Esophagus muscularis mucosa (tissue), 4 donors: ENCODE results near the gene RAB20. TPM values are rescaled to one million over a fixed set of nuclear protein-coding genes. Genes with fewer than 3 reads are reported as not detected.

Experiments used
- DNase-seq: peaks from one replicate; pipeline ENCODE4 v3.0.0-alpha.2; 2017; ENCODE audit errors: extremely low spot score
- H3K27ac ChIP-seq, 4 donors: fragments of 200-600 bp; sonication (generic); replicated peaks in 1 of 4; 1 replicate in 3 of 4; 2 replicates in 1 of 4; pipeline ENCODE4 v1.5.1; 2016 to 2019; ENCODE audit warnings: mild to moderate bottlenecking in 1 of 4
- H3K27me3 ChIP-seq, 4 donors: fragments of 200-600 bp; sonication (generic); one replicate each; pipeline versions ENCODE4 v1.5.1 to v1.6.0; 2016 to 2019
- H3K36me3 ChIP-seq, 4 donors: fragments of 200-600 bp; sonication (generic); one replicate each; pipeline ENCODE4 v1.5.1; 2016 to 2019
- H3K4me1 ChIP-seq, 4 donors: fragments of 200-600 bp; sonication (generic); one replicate each; pipeline ENCODE4 v1.5.1; 2016 to 2019
- H3K4me3 ChIP-seq, 4 donors: fragments of 200-600 bp; sonication (generic); 1 replicate in 2 of 4; 2 replicates in 2 of 4; pipeline ENCODE4 v1.5.1; 2016 to 2019; ENCODE audit warnings: mild to moderate bottlenecking in 4 of 4, moderate library complexity in 1 of 4
- H3K9me3 ChIP-seq, 4 donors: fragments of 200-600 bp; sonication (generic); 1 replicate in 3 of 4; 2 replicates in 1 of 4; pipeline ENCODE4 v1.5.1; 2016 to 2019
- CTCF ChIP-seq, 3 experiments: fragments of 200-600 bp in 2 of 3; fragments of 450-650 bp in 1 of 3; sonication (generic) in 2 of 3; IDR thresholded peaks; one replicate each; pipeline ENCODE4 v1.5.1; 2017 to 2019; ENCODE audit warnings: antibody characterized with exemption in 3 of 3, mild to moderate bottlenecking in 2 of 3, moderate library complexity in 1 of 3
- EP300 ChIP-seq: sonication (generic); formaldehyde crosslinking; IDR thresholded peaks from one replicate; pipeline ENCODE4 v1.6.1; 2017; ENCODE audit warnings: antibody characterized with exemption
- POLR2A ChIP-seq: fragments of 450-650 bp; IDR thresholded peaks from one replicate; pipeline ENCODE4 v1.6.1; 2017; ENCODE audit warnings: antibody characterized with exemption, moderate library complexity, mild to moderate bottlenecking, low read depth
- POLR2AphosphoS5 ChIP-seq, 2 donors: sonication (generic); formaldehyde crosslinking; IDR thresholded peaks; one replicate each; pipeline ENCODE4 v1.6.1; 2017; ENCODE audit warnings: antibody characterized with exemption in 2 of 2
- WGBS: methylation state at CpG from one replicate; pipeline ENCODE4 v1.1.5; 2018; 5-methylcytosine and 5-hydroxymethylcytosine counted together
- intact Hi-C: fragments of 100-400 bp; cut with DNase I; formaldehyde crosslinking; loops from one replicate; pipeline ENCODE4 v1.15.1; 2023
- total RNA-seq, 4 donors: library from RNA; depleted of rRNA; stranded (reverse); fragments of >200 nt; gene quantifications; one replicate each; pipeline versions ENCODE4 v1.1.0 to v1.2.1, GENCODE V29; 2016

The RAB20 gene
- total RNA-seq, 4 donors from 2014 or later: 10.9 to 40.6 (median 15.4) TPM

- peaks cover 0 to 5% (median 0%) of the 10 kb centered on the region in 4 donors for H3K4me1 ChIP-seq
- H3K4me3 ChIP-seq: no peak overlapping the region
- no peak overlapping the region for H3K27ac ChIP-seq
- H3K9me3 ChIP-seq: no peaks in the 10 kb centered on the region
- WGBS: 77% methylated on average over 2 of the region's 2 CpGs
- intact Hi-C loops: no loop called here
- H3K36me3 ChIP-seq: no peaks in the 10 kb centered on the region
- no peak for TF ChIP-seq POLR2A
- TF ChIP-seq EP300: no peak
- no peak for TF ChIP-seq POLR2AphosphoS5 (IDR thresholded peaks at IDR 0.05)
- TF ChIP-seq CTCF (IDR thresholded peaks at IDR 0.05): no peak
- DNase-seq: no peak
- H3K27me3 ChIP-seq: no peaks in the 10 kb centered on the region
These were observed 31.1 kb upstream of the RAB20 start for GRCh38 chr13:110592665-110593064.

GRCh38 chr13:110590577-110590976 is 29.1 kb upstream of the RAB20 start:
- TF ChIP-seq POLR2AphosphoS5 (IDR thresholded peaks at IDR 0.05) (no peak), CTCF (IDR thresholded peaks at IDR 0.05) (no peak), EP300 (no peak), POLR2A (no peak)
- H3K27ac ChIP-seq: no peak overlapping the region
- H3K36me3 ChIP-seq: no peaks in the 10 kb centered on the region
- no peak for DNase-seq
- H3K9me3 ChIP-seq: no peaks in the 10 kb centered on the region
- 80% methylated on average over 6 of the region's 6 CpGs for WGBS
- H3K4me1 ChIP-seq: peaks cover 0 to 5% (median 0%) of the 10 kb centered on the region in 4 donors
- no peak overlapping the region for H3K4me3 ChIP-seq
- intact Hi-C loops: no loop called here
- H3K27me3 ChIP-seq: no peaks in the 10 kb centered on the region

GRCh38 chr13:110589793-110590390 is 28.4 kb upstream of the RAB20 start:
- Histone ChIP-seq H3K4me1 (peaks cover 0 to 5% (median 0%) of the 10 kb centered on the region in 4 donors), H3K27ac (no peak overlapping the region), H3K4me3 (no peak overlapping the region), H3K36me3 (no peaks in the 10 kb centered on the region), H3K9me3 (no peaks in the 10 kb centered on the region), H3K27me3 (no peaks in the 10 kb centered on the region)
- DNase-seq: no peak
- TF ChIP-seq POLR2AphosphoS5 (IDR thresholded peaks at IDR 0.05) (no peak), CTCF (IDR thresholded peaks at IDR 0.05) (no peak), EP300 (no peak), POLR2A (no peak)
- 62% methylated on average over 3 of the region's 3 CpGs for WGBS
- intact Hi-C loops: no loop called here

GRCh38 chr13:110583178-110583865 is 21.8 kb upstream of the RAB20 start:
- Histone ChIP-seq H3K4me1 (no peaks in the 10 kb centered on the region), H3K27me3 (peaks cover 0 to 5% (median 0%) of the 10 kb centered on the region in 4 donors), H3K27ac (no peak overlapping the region), H3K4me3 (no peak overlapping the region), H3K36me3 (no peaks in the 10 kb centered on the region), H3K9me3 (no peaks in the 10 kb centered on the region)
- TF ChIP-seq POLR2AphosphoS5 (IDR thresholded peaks at IDR 0.05) (no peak), POLR2A (no peak), EP300 (no peak), CTCF (IDR thresholded peaks at IDR 0.05) (no peak)
- intact Hi-C loops: no loop called here
- no peak for DNase-seq
- 92% methylated on average over 13 of the region's 13 CpGs for WGBS
